Measurements from ENCODE around the gene CSF3.

DNA sequence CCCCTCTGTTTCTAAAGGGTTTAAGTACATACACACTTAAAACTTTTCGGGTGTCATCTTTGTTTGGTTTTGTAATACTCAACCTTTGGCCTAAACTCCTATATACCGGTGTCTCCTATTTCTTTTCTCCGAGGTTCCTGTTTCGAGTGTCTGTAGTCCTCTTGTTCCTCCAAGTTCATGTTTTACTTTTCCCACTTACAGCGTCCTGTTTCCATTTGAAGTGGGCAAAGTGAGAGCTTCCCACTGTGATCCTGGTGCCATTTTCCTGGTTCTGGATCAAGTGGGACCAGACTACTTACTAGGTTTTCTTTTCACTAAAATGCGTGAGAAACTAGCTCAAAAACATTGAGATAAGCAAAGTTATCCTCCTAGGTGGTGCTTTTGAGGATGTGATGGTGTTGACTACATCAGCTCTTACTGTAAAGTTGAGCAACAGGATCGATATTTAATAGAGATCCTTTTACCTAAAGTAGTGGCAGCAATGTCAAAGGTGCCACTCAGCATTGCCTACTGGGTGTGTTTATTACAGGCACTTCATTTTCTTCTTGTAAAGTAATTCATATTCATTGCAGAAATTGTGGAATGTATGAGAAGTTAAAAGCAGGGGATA is 33.4 kb upstream of the CSF3 start:
- TF ChIP-seq, protein P1, sequence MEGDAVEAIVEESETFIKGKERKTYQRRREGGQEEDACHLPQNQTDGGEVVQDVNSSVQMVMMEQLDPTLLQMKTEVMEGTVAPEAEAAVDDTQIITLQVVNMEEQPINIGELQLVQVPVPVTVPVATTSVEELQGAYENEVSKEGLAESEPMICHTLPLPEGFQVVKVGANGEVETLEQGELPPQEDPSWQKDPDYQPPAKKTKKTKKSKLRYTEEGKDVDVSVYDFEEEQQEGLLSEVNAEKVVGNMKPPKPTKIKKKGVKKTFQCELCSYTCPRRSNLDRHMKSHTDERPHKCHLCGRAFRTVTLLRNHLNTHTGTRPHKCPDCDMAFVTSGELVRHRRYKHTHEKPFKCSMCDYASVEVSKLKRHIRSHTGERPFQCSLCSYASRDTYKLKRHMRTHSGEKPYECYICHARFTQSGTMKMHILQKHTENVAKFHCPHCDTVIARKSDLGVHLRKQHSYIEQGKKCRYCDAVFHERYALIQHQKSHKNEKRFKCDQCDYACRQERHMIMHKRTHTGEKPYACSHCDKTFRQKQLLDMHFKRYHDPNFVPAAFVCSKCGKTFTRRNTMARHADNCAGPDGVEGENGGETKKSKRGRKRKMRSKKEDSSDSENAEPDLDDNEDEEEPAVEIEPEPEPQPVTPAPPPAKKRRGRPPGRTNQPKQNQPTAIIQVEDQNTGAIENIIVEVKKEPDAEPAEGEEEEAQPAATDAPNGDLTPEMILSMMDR (IDR thresholded peaks at IDR 0.05; ENCODE audit: insufficient read depth, low read length, poor library complexity, severe bottlenecking), result no peak
- TF ChIP-seq EZH2phosphoT487 (conservative IDR thresholded peaks at IDR 0.05; ENCODE audit: low read length), result no peak

All from SU-DHL-6 (cell line).